H1 (cell line): ENCODE data around the gene ZFR. TPM values are rescaled to one million over a fixed set of nuclear protein-coding genes. Genes with fewer than 3 reads are reported as not detected.

Experiments
- CTCF ChIA-PET: fragments of 300-600 bp; sonication (Branson Sonifier 250); formaldehyde crosslinking; loops from one replicate; lab custom pipeline; 2021; ENCODE audit not compliant: partially characterized antibody; lab: Charles Lee
- POLR2A ChIA-PET: fragments of 300-600 bp; sonication (Branson Sonifier 250); formaldehyde crosslinking; loops from one replicate; lab custom pipeline; 2021; ENCODE audit warnings: inconsistent platforms; ENCODE audit not compliant: partially characterized antibody; lab: Charles Lee
- DNase-seq, 2 experiments: peaks; one replicate each; pipeline versions ENCODE4 v3.0.0 to v3.0.0-alpha.2; 2010 to 2022; ENCODE audit warnings: low spot score in 2 of 2, low read depth in 1 of 2, mixed read lengths in 1 of 2
- FAIRE-seq: peaks from 2 replicates; lab custom pipeline; 2011; peaks lifted over from hg19 to GRCh38; lab: Jason Lieb, UNC
- H2AFZ ChIP-seq: 2 replicates; pipeline ENCODE4 v1.8.1; 2012; ENCODE audit warnings: low read length, inconsistent platforms
- H2AK5ac ChIP-seq: 2 replicates; pipeline ENCODE4 v1.6.1; 2013; ENCODE audit warnings: low read depth, low read length
- H2BK120ac ChIP-seq: replicated peaks from 2 replicates; pipeline ENCODE3; 2013; ENCODE audit warnings: low read depth, low read length, inconsistent platforms
- H2BK12ac ChIP-seq: 2 replicates; pipeline ENCODE4 v1.6.1; 2013; ENCODE audit warnings: low read depth, low read length
- H2BK15ac ChIP-seq: 2 replicates; pipeline ENCODE4 v1.6.1; 2013; ENCODE audit warnings: low read length
- H2BK20ac ChIP-seq: 2 replicates; pipeline ENCODE4 v1.6.1; 2013; ENCODE audit warnings: low read length
- H2BK5ac ChIP-seq: 2 replicates; pipeline ENCODE4 v1.6.1; 2013; ENCODE audit warnings: low read depth, low read length
- H3K14ac ChIP-seq: 2 replicates; pipeline ENCODE4 v1.6.1; 2013; ENCODE audit warnings: inconsistent platforms; ENCODE audit not compliant: insufficient read length
- H3K18ac ChIP-seq: 2 replicates; pipeline ENCODE4 v1.6.1; 2013; ENCODE audit warnings: low read length; ENCODE audit errors: extremely low read depth
- H3K23ac ChIP-seq: 2 replicates; pipeline ENCODE4 v1.6.1; 2013; ENCODE audit warnings: inconsistent platforms; ENCODE audit not compliant: insufficient read length
- H3K23me2 ChIP-seq: 2 replicates; pipeline ENCODE4 v1.6.1; 2013; ENCODE audit warnings: low read depth, low read length
- H3K27ac ChIP-seq: 2 replicates; pipeline ENCODE4 v1.6.1; 2011; ENCODE audit warnings: low read depth, low read length, inconsistent platforms
- H3K27me3 ChIP-seq, 4 experiments: replicated peaks in 1 of 4; 1 replicate in 1 of 4; 2 replicates in 3 of 4; pipeline versions ENCODE4 v1.6.1 to v1.8.1; 2011 to 2013; ENCODE audit warnings: low read length in 3 of 4, mild to moderate bottlenecking in 3 of 4, inconsistent platforms in 2 of 4, mixed read lengths in 2 of 4, moderate library complexity in 1 of 4; ENCODE audit not compliant: control insufficient read depth in 3 of 4, insufficient read depth in 3 of 4; ENCODE audit errors: extremely low read depth in 1 of 4
- H3K36me3 ChIP-seq, 4 experiments: 2 replicates each; pipeline versions ENCODE4 v1.6.1 to v1.8.1; 2011 to 2013; ENCODE audit warnings: mild to moderate bottlenecking in 4 of 4, low read length in 3 of 4, moderate library complexity in 2 of 4, control low read depth in 1 of 4, inconsistent platforms in 1 of 4; ENCODE audit not compliant: insufficient read depth in 4 of 4, control insufficient read depth in 2 of 4
- H3K4ac ChIP-seq: replicated peaks from 2 replicates; pipeline ENCODE3; 2013; ENCODE audit warnings: low read length, low read depth, mixed read lengths, inconsistent platforms; ENCODE audit not compliant: insufficient read length
- H3K4me1 ChIP-seq, 4 experiments: replicated peaks in 1 of 4; 1 replicate in 1 of 4; 2 replicates in 3 of 4; pipeline versions ENCODE4 v1.6.1 to v1.8.1; 2011 to 2013; ENCODE audit warnings: low read length in 3 of 4, inconsistent platforms in 2 of 4, mixed read lengths in 1 of 4; ENCODE audit not compliant: insufficient read depth in 4 of 4, control insufficient read depth in 3 of 4
- H3K4me2 ChIP-seq, 2 experiments: 2 replicates each; pipeline versions ENCODE4 v1.6.1 to v1.8.1; 2011 to 2013; ENCODE audit warnings: low read depth in 2 of 2, low read length in 2 of 2, control low read depth in 1 of 2, inconsistent platforms in 1 of 2, mild to moderate bottlenecking in 1 of 2; ENCODE audit not compliant: insufficient read depth in 1 of 2
- H3K4me3 ChIP-seq, 4 experiments: fragments of 200-600, 300-600 bp in 1 of 4; sonication (generic), shearing (Covaris generic), sonication (Bioruptor Twin) in 1 of 4; 2 replicates each; pipeline versions ENCODE4 v1.5.1 to v1.8.1; 2011 to 2016; ENCODE audit warnings: low read length in 4 of 4, low read depth in 3 of 4, control low read depth in 2 of 4, inconsistent platforms in 2 of 4, mild to moderate bottlenecking in 2 of 4, mixed read lengths in 1 of 4, moderate library complexity in 1 of 4; ENCODE audit not compliant: insufficient read depth in 2 of 4; ENCODE audit errors: extremely low read depth in 1 of 4
- H3K56ac ChIP-seq: replicated peaks from 2 replicates; pipeline ENCODE3; 2013; ENCODE audit warnings: low read depth, mild to moderate bottlenecking, mixed read lengths, low read length, inconsistent platforms; ENCODE audit not compliant: insufficient read length
- H3K79me1 ChIP-seq: 2 replicates; pipeline ENCODE4 v1.6.1; 2013; ENCODE audit warnings: low read depth, low read length, control low read depth
- H3K79me2 ChIP-seq, 2 experiments: 2 replicates each; pipeline versions ENCODE4 v1.6.1 to v1.8.1; 2012 to 2013; ENCODE audit warnings: low read length in 2 of 2, mild to moderate bottlenecking in 2 of 2, inconsistent platforms in 1 of 2; ENCODE audit not compliant: insufficient read depth in 2 of 2, control insufficient read depth in 1 of 2
- H3K9ac ChIP-seq, 4 experiments: replicated peaks in 1 of 4; 1 replicate in 1 of 4; 2 replicates in 3 of 4; pipeline versions ENCODE4 v1.6.1 to v1.8.1; 2011 to 2013; ENCODE audit warnings: low read depth in 3 of 4, low read length in 3 of 4, control low read depth in 2 of 4, mild to moderate bottlenecking in 2 of 4, moderate library complexity in 2 of 4, inconsistent platforms in 1 of 4; ENCODE audit errors: extremely low read depth in 1 of 4
- H3K9me3 ChIP-seq, 2 experiments: 2 replicates each; pipeline versions ENCODE4 v1.6.1 to v1.8.1; 2012 to 2013; ENCODE audit warnings: mild to moderate bottlenecking in 2 of 2, moderate library complexity in 2 of 2, control low read depth in 1 of 2, inconsistent platforms in 1 of 2, low read depth in 1 of 2, low read length in 1 of 2, mixed read lengths in 1 of 2; ENCODE audit not compliant: insufficient read depth in 2 of 2
- H4K20me1 ChIP-seq, 2 experiments: replicated peaks in 1 of 2; 2 replicates each; pipeline versions ENCODE3 to v1.8.1; 2011 to 2013; ENCODE audit warnings: inconsistent platforms in 2 of 2, low read length in 2 of 2, mild to moderate bottlenecking in 1 of 2; ENCODE audit not compliant: insufficient read depth in 2 of 2, control insufficient read depth in 1 of 2
- H4K5ac ChIP-seq: 2 replicates; pipeline ENCODE4 v1.6.1; 2013; ENCODE audit warnings: low read length, low read depth, mixed read lengths, inconsistent platforms; ENCODE audit not compliant: insufficient read length
- H4K8ac ChIP-seq: 2 replicates; pipeline ENCODE4 v1.8.0; 2013; ENCODE audit warnings: mild to moderate bottlenecking, moderate library complexity, low read length, inconsistent platforms; ENCODE audit not compliant: insufficient read depth; ENCODE audit errors: extremely low read depth
- H4K91ac ChIP-seq: replicated peaks from 2 replicates; pipeline ENCODE3; 2013; ENCODE audit warnings: low read length, mixed read lengths, inconsistent platforms; ENCODE audit not compliant: insufficient read length
- CHD2 ChIP-seq: IDR thresholded peaks from 2 replicates; pipeline ENCODE4 v1.6.1; 2012; ENCODE audit warnings: low read length, improper control_type of control experiment
- JUND ChIP-seq: IDR thresholded peaks from 2 replicates; pipeline ENCODE4 v1.6.1; 2011; ENCODE audit warnings: mild to moderate bottlenecking, improper control_type of control experiment, low read length
- MAFK ChIP-seq: IDR thresholded peaks from 2 replicates; pipeline ENCODE4 v1.6.1; 2012; ENCODE audit warnings: low read depth, mild to moderate bottlenecking, improper control_type of control experiment, low read length
- RAD21 ChIP-seq, 2 experiments: IDR thresholded peaks in 1 of 2; conservative IDR thresholded peaks in 1 of 2; 2 replicates each; pipeline ENCODE4 v1.6.1; 2011; ENCODE audit warnings: low read depth in 2 of 2, low read length in 2 of 2, improper control_type of control experiment in 1 of 2, inconsistent platforms in 1 of 2, mild to moderate bottlenecking in 1 of 2, moderate library complexity in 1 of 2
- SIRT6 ChIP-seq: IDR thresholded peaks from one replicate; pipeline ENCODE4 v1.7.1; 2012; ENCODE audit warnings: low read length, inconsistent platforms
- WGBS, 2 experiments: shearing (Covaris generic) in 1 of 2; methylation state at CpG; one replicate each; pipeline versions ENCODE4 v1.1.6 to v1.1.7; 2013 to 2015; ENCODE audit warnings: low lambda C conversion rate in 2 of 2, mixed read lengths in 2 of 2, inconsistent platforms in 1 of 2, low coverage in 1 of 2, missing lambda C conversion rate in 1 of 2; ENCODE audit not compliant: insufficient replicate concordance in 2 of 2, insufficient coverage in 1 of 2, insufficient read length in 1 of 2; ENCODE audit errors: extremely low coverage in 1 of 2, missing lambda C conversion rate in 1 of 2; 5-methylcytosine and 5-hydroxymethylcytosine counted together
- polyA plus RNA-seq, 7 experiments: library from polyadenylated mRNA; depleted of rRNA in 3 of 7; stranded (reverse) in 5 of 7; unstranded in 2 of 7; fragments of >200 nt in 5 of 7; fragments of 200-250 nt in 2 of 7; gene quantifications; 1 replicate in 5 of 7; 2 replicates in 1 of 7; 4 replicates in 1 of 7; pipeline versions ENCODE4 v1.2.1 to v1.2.3, GENCODE V29; 2011 to 2013; ENCODE audit warnings: missing spikeins in 2 of 7, mixed read lengths in 2 of 7
- total RNA-seq: library from RNA; stranded (reverse); fragmentation: NEBNext Ultra II Directional; extraction: Animal tissue kit (Norgen Biotek cat#: 25700); gene quantifications from 2 replicates; pipeline ENCODE4 v1.2.1, GENCODE V29; 2021
- TF ChIP-seq, protein P1 (sequence below), 3 experiments: IDR thresholded peaks; 1 replicate in 2 of 3; 2 replicates in 1 of 3; pipeline versions ENCODE4 v1.5.1 to v1.6.1; 2011; ENCODE audit warnings: low read length in 3 of 3, mild to moderate bottlenecking in 3 of 3, inconsistent platforms in 2 of 3, low read depth in 1 of 3, moderate library complexity in 1 of 3; ENCODE audit not compliant: insufficient read depth in 1 of 3; ENCODE audit errors: control extremely low read depth in 1 of 3
- TF ChIP-seq, protein P2 (sequence below): IDR thresholded peaks from 2 replicates; pipeline ENCODE4 v1.6.1; 2012; ENCODE audit warnings: inconsistent platforms
- TF ChIP-seq, protein P3 (sequence below): IDR thresholded peaks from 2 replicates; pipeline ENCODE4 v1.6.1; 2011; ENCODE audit warnings: low read depth, mild to moderate bottlenecking, low read length; ENCODE audit not compliant: insufficient read depth

Gene ZFR
- total and polyA plus RNA-seq, 2 of the 8 experiments (the other 6 are each of a cell fraction or from before 2014, with no cell fraction given) = 68.8 to 92.7 TPM

DNA sequence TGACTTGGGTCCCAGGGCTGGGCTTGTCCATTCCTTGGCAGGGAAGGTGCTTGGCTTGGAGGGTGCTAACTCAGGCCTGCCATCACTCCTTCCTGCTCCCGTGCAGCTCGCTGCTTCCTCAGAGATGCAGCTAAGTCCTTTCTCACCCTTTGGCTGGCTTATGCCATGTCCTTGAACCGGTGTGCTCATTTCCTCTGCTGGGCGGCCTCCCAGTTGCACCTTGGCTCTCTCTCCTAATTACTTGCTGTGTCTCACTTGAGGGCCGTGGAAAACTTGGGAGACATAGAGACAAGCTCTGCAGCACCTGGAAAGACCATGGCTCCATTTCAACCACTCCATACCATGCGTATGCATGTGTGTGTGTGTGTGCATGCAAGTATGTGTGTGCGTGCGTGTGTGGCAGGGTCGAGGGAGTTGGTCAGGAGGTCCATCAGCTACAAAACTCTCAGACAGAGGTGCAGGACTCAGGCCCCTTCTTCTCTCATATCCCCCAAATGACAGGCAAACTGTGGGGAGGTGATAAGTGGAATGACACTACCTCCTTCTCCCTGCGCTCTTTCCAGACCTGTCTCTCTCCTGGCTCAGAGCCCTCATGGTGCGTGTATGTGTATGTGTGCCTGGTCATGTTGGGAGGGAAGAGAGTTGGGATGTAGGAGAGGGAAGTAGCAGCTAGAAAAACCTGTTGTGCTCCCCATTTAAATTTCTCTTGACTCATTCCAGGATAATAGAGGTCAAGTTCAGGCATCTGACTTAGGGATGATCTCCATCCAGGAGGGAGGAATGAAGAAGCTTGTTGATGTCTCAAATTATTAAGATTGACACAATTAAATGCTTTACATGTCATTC lies 114.2 kb downstream of the ZFR start:
- 90% methylated on average over 11 of the region's 11 CpGs; no CpG with 5 or more reads in 1 of the 2 experiments for WGBS, 2 experiments
- FAIRE-seq = no peak
- DNase-seq = no peak
- TF ChIP-seq, protein P1, sequence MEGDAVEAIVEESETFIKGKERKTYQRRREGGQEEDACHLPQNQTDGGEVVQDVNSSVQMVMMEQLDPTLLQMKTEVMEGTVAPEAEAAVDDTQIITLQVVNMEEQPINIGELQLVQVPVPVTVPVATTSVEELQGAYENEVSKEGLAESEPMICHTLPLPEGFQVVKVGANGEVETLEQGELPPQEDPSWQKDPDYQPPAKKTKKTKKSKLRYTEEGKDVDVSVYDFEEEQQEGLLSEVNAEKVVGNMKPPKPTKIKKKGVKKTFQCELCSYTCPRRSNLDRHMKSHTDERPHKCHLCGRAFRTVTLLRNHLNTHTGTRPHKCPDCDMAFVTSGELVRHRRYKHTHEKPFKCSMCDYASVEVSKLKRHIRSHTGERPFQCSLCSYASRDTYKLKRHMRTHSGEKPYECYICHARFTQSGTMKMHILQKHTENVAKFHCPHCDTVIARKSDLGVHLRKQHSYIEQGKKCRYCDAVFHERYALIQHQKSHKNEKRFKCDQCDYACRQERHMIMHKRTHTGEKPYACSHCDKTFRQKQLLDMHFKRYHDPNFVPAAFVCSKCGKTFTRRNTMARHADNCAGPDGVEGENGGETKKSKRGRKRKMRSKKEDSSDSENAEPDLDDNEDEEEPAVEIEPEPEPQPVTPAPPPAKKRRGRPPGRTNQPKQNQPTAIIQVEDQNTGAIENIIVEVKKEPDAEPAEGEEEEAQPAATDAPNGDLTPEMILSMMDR (IDR thresholded peaks at IDR 0.05; ENCODE audit: control extremely low read depth in 1 of 3, insufficient read depth in 1 of 3, low read depth in 1 of 3, low read length in 3 of 3) = no peak
- TF ChIP-seq RAD21 (IDR thresholded peaks at IDR 0.05 in 1 of 2, conservative IDR thresholded peaks at IDR 0.05 in 1 of 2; ENCODE audit: low read depth in 2 of 2, low read length in 2 of 2) (no peak), SIRT6 (no peak), MAFK (no peak), CHD2 (no peak), JUND (no peak)
- TF ChIP-seq, protein P2, sequence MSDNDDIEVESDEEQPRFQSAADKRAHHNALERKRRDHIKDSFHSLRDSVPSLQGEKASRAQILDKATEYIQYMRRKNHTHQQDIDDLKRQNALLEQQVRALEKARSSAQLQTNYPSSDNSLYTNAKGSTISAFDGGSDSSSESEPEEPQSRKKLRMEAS = no peak
- TF ChIP-seq, protein P3, sequence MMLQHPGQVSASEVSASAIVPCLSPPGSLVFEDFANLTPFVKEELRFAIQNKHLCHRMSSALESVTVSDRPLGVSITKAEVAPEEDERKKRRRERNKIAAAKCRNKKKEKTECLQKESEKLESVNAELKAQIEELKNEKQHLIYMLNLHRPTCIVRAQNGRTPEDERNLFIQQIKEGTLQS = no peak

More for the DNA sequence above, 114.2 kb downstream of the ZFR start:
- no peak overlapping the region for H3K27ac ChIP-seq
- H3K4ac ChIP-seq = no peak overlapping the region
- H3K27me3 ChIP-seq = no peaks in the 10 kb centered on the region
- ChIA-PET CTCF (interaction anchor here (0.5 to 8.0 kb wide), 48 partner anchors 8 to 464 kb away, joined by 3 to 117 read pairs (median 4); no protein-coding TSS in a partner anchor), POLR2A (no interaction called here)
- H3K79me2 ChIP-seq = no peaks in the 10 kb centered on the region
- H2AFZ ChIP-seq = no peak overlapping the region
- no peak overlapping the region for H3K23ac ChIP-seq
- no peak overlapping the region; the same call in 1 of the 2 replicates for H2AK5ac ChIP-seq
- H2BK15ac ChIP-seq = peak overlapping the region; percentile 38; the same call in 1 of the 2 replicates
- no peak overlapping the region for H3K18ac ChIP-seq
- H3K79me1 ChIP-seq = no peaks in the 10 kb centered on the region
- H3K9me3 ChIP-seq = no peaks in the 10 kb centered on the region; a peak in 1 of 4 replicates
- no peak overlapping the region for H3K14ac ChIP-seq
- H4K8ac ChIP-seq = no peak overlapping the region
- H4K91ac ChIP-seq = no peak overlapping the region
- no peak overlapping the region for H3K4me2 ChIP-seq
- H2BK20ac ChIP-seq = no peak overlapping the region
- H3K4me1 ChIP-seq = no peaks in the 10 kb centered on the region
- no peak overlapping the region for H2BK12ac ChIP-seq
- no peak overlapping the region for H2BK5ac ChIP-seq
- H4K20me1 ChIP-seq = no peaks in the 10 kb centered on the region
- H3K56ac ChIP-seq = no peak overlapping the region
- H4K5ac ChIP-seq = no peak overlapping the region
- no peak overlapping the region for H3K4me3 ChIP-seq
- no peaks in the 10 kb centered on the region for H3K23me2 ChIP-seq
- no peaks in the 10 kb centered on the region for H3K36me3 ChIP-seq
- no peak overlapping the region for H2BK120ac ChIP-seq
- H3K9ac ChIP-seq = no peak overlapping the region; a peak in 1 of 7 replicates
